HG03565 (cell line): Measurements from ENCODE around the gene FAAP100.

Source experiments
- ATAC-seq: cut with Tn5 transposase; IDR thresholded peaks from one replicate; pipeline ENCODE4 v1.9.1; 2021; ENCODE audit warnings: mild to moderate bottlenecking, moderate library complexity; ENCODE audit not compliant: unreplicated experiment

FAAP100 gene

DNA sequence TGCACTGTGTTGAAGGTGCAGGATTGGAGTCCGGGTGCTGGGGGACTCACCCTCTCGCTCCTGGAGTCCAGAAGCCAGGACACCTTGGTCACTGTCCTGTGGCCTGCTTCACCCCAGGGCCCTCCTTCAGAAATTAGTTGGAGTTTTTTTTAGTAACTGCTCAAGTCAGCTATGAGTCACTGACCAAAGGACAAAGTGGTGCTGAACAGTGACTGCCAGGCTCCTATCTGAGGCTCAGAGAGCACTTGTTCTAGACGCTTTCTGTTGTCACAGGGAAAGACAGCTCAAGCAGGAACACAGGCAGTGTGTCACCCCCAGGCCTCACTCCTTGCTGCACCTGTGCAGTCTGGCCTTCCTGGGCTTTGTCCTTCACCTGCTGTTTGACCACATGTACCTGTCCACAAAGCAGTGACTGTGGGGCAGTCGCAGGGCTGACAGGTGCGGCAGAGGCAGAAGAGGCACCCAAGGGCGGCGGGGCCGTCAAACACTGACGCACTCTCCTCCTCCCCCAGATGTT is 4.1 kb upstream of the FAAP100 start:
- ATAC-seq: no peak

DNA sequence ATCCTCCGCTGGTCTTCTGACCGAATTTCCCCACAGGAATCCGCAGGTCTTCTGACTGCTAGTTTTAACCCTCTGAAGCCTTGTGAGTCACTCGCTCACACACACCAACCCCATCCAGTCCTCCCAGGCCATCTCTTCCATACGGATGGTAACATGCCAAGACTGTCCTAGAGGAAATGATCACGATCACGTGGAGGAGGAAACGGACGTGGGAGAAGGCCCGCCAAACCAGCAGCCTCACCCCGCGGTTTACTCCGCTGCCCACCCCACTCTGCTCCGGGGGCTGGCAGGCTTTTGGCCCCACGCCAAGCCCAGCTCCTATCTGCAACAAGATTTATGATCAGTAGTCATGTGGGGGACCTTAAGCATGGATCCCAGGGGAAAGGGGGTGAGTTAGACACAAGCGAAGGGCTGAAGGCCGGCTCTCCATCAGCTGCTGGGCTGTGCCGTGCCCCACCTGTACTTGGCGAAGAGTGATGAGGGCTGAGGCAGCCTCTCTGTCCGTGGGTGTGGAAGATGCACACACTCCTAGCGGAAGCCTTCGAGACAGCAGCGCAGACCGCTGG is 1.5 kb upstream of the FAAP100 start:
- ATAC-seq: no peak

DNA sequence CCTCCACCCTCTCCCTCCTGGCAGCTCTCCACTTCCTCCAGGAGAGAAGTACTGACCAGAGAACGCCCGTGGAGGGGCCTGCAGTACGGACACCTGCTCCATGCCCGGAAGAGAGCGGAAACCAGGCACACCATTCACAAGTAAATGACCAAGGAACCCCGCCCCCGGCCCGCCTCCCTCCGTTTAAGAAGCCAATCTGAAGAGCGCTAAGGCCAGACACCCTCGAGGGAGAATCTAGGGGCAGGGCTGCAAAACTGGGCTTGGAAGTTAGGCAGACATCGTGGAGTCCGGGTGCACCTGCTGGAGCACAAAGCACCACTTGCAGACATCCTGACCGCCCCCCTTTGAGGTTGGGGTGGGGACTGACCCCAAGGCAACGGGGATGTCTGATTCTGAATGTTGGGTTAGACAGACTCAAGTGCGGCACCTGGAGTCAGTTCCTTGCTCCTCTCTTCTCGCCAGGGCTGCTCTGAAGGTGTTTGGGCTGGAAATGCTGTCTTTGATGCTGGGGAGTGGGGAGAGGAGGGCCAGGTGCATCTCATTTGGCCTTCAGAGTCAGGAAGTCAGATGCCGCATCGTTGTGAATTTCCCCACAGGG is 964 bp upstream of the FAAP100 start:
- peak; percentile 17 for ATAC-seq

DNA sequence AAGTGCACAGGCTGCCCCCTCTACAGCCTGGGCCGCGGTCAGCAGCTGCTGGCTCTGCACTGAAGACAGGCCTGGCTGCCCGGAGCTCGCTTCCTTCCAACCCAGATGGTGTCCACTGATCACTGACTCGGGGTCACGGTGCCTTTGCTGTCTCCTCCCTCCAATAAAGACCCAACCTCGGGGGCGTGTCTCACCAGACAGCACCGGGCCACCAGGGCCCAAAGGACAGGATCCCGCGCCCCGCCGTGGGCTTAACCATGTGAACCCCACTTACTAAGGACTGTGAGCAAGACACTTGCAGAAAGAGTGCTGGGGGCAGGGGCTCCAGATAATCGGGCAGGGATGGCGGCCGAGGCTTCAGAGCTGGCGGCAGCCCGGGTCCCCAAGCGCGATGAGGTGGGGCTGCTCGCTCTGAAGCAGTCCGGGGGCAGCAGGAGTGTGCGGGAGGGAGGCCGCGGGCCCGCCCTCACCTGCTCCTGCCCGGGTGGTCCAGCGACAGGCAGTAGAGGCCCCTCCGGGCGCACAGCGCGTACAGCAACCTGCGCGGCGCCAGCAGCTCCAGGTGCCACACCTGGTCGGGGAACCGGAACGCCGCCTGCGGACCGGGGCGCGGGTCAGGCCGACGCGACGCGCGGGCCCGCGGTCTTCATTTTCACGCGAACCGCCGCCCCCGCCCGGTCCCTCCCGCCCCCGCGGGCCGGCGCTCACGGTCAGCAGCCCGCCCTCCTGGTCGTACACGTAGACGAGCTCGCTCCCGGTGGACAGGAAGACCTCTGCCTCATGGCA is 502 bp downstream of the FAAP100 start:
- ATAC-seq: peak; percentile 6

DNA sequence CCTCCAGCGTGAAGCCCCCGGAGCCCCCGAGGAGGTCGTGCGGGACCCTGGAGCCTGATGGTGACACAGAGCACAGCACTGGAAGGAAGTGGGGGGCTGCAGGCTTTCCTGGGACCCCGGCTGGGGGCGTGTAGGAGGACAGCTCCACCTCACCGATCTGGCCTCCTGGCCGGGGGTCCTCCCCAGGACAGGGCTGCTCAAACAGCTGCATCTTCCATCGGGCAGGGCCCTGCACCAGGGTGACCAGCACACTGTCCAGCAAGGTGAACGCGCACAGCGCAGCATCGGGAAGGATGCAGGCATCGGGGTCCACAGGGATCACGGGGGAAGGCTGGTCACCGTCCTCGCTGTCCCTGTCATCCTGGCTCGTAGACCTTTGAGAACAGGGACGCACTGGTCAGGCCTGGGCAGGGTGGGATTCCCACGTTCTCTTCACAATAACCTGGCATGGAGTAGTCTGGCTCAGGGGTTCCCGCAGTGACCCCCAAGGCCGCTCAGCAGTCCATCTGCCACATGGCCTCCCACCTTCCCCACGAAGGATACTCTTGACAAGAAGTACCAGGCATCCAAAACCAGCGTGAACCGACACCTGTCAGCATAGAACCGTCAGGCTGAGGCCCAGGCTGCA is 1.2 kb downstream of the FAAP100 start:
- no peak for ATAC-seq

DNA sequence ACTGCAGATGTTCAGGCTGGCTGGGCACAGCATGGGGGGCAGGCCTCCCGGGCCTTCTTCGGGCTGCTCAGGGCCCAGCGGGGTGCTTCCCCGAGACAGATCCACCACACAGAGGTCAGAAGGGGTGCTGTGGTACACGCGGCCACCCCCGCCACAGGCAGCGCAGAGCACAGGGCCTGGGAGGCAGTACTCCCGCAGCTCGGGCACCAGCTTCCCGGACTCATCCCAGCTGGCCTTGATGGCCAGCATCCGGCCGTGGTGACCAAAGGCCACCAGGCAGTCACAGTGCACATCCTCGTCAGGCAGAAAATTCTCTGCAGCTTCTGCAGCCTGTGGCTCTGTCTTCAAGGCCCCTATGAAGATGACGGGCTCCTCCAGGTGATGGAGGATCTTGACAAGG is 1.9 kb downstream of the FAAP100 start:
- ATAC-seq: no peak

DNA sequence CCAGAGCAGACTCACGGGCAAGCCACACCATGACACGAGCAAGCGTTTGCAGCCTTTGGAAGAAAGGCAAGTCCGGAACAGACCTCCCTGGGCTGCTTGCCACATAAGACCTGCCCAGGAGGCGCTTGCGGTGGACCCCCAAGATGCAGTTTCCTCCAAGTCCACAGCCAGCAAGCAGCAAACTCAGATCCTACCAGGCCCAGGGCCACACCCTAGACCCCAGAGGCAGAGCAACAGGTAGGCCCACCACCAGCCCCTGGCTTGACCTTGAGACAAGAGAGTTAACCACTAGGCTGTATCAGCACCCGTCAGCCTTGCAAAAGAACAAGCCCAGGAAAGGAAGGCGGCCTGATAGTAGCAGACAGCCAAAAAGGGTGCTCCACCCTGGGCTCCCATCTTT is 2.3 kb downstream of the FAAP100 start:
- ATAC-seq: no peak

DNA sequence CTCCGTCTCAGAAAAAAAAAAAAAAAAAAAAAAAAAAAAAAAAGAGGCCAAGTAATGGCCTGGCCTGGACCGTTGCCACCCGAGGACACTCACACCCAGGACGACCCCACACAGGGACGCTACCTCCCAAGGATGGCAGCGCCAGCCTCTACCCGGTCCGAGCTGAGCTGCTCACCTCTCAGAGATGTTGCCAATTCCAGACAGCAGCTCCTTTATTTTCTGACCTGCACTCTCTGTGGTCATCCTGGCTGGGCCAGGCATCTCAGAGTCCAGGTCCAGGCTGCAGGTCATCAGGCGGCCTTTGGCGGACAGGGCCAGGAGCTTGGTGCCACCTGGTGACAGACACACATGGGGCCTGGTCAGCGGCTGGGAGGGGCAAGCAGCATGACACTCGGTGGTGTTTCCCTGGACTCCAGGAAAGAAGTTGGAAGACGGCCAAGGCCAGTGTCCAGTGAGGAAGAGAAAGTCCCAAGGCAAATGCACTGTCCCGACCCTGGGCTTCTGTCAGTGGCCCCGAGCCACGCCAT is 3.1 kb downstream of the FAAP100 start:
- no peak for ATAC-seq

DNA sequence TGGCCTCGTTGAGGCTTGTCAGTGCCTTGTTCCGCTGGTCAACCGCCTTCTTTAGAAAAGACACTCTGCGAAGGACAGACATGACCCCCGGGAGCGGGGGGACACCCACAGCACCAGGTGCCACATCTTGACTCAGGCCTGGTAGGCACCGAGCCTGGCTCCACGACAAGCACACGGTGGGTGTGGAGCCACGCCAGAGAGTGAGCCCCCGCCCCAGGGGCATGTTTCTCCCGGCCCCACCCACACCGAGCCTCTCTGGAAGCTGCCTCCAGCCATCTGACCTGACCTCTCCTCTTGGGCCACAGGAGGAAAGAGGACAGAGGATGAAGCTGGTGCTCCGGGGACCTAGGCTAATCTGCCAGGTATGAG is 4.6 kb downstream of the FAAP100 start:
- no peak for ATAC-seq

DNA sequence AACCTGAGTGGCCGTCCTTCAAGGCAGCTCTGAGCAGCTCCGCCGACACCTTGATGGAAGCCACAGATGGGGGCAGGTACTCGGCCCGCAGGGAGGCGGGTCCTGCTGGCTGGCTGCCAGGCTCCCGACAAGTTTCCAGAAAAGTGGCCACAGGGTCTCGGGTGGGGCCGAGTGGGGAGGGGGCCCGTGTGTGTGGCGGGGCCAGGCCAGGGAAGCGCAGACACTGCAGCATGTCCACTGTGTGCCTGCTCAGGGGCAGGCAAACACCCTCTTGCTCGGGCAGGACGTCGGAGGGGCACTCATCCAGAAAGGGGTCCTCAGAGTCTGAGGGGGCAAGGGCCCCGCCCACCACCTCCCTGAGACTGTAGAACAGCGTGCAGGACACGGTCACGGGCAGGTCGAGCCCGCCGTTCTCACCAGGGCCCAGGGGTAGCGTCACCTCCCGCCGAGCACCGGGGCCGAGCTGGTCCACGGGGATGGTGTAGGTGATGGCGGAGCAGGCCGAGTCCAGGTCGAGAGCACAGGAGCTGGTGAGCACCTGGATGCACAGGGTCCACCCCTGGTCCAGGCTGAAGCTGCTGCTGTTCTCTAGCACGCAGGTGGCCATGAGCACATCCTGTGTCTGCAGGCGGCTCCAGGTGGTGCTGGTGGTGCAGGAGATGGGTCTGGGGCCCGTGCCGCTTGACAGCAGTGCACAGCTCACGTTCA is 5.1 kb downstream of the FAAP100 start:
- ATAC-seq: no peak

DNA sequence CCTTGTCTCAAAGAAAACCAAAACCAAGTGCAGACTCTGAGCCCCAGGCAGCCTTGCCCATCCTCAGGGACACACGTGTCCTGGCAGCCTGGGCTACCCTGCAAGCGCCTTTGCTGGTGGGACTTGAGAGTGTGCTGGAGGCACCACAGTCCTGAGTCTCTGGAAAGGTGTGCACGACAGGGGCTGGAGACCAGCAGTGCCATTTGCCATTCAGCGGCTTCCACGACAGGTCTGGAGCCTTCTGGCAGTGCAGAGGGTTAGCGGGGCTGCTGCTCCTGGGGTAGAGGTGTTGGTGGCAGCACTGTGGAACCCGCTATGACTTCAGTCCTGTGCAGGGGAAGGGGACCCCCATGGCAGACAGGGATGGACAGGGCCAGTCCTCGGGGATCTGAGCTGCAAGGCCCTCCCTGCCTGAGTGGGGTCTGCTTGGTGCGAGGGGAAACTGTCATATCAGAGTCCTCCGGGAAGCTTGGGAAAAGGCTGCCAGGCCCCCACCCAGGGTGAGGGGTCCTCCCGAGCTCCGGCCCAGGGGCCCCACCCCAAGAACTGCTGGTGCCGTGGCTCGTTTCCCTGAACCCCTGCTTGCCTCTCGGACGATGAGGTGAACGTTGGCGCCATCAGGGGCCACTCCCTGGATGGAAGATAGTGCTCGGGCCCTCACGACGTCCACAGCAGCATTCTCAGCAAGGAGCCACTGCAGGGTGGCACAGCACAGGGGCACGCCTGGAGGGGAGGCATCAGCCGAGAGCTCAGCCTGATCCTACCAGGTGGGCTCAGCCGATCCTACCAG is 6.8 kb downstream of the FAAP100 start:
- no peak for ATAC-seq

DNA sequence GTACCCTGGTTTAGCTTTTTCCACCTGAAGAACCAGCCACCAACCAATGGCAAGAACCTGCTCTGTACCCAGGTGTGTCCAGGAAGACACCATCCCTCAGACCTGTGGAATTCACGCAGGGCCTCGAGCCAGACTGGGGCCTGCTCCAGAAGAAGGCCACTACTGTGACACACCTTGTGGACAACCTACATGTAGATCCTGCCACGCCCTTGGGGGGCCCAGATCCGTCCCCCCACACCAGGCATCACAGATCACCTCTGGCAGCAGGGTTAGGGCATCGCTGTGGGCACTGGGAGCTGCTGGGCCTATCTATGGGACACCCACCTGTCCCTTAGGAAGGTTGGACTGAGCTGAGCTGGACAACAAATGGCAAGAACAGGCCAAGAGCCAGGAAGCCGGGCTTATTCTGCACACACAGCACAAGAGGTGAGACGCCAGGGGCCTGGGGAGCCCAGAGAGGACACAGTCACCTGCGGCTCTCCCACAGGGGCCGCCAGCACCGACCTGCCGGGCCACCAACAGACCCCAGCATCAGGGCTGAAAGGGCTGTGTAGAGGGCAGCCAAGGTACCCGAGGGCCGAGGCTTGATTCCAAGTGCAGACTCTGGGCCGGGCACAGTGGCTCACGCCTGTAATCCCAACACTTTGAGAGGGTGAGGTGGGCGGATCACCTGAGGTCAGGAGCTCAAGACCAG is 7.7 kb downstream of the FAAP100 start:
- ATAC-seq: no peak

DNA sequence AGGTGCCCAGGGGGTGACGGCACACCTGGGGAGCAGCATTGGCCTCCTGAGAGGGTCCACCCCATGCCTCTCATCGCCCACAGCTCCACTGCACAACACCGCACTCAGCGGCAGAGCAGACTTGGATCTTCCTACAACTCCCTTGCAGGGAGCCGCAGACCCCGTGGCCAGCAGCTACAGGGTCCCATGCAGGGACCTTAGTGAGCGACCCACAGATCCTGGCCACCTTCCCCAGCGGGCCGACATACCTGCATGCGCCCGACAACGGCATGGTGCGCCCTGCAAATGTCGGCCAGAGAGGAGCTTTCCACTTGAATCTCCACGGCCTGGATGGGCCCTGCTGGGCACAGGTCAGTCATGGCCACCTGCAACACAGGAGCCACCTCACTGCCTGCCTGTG is 8.4 kb downstream of the FAAP100 start:
- no peak for ATAC-seq

DNA sequence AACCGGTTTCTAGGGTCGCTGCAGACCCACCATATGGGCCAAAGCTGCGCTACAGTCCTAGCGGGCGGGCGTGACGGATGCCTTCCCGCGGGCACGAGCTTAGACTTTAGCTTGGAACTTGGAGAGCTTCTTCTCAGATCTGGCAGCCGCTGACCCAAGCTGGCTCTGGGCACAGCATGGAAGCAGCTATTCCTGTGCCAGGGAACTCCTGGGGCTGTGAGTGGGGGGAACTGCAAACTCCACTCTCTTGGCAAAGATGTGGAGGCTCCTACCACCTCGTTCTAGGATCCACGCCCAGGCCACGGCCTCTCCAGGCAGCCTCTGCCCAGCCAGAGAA is 8.8 kb downstream of the FAAP100 start:
- no peak for ATAC-seq

DNA sequence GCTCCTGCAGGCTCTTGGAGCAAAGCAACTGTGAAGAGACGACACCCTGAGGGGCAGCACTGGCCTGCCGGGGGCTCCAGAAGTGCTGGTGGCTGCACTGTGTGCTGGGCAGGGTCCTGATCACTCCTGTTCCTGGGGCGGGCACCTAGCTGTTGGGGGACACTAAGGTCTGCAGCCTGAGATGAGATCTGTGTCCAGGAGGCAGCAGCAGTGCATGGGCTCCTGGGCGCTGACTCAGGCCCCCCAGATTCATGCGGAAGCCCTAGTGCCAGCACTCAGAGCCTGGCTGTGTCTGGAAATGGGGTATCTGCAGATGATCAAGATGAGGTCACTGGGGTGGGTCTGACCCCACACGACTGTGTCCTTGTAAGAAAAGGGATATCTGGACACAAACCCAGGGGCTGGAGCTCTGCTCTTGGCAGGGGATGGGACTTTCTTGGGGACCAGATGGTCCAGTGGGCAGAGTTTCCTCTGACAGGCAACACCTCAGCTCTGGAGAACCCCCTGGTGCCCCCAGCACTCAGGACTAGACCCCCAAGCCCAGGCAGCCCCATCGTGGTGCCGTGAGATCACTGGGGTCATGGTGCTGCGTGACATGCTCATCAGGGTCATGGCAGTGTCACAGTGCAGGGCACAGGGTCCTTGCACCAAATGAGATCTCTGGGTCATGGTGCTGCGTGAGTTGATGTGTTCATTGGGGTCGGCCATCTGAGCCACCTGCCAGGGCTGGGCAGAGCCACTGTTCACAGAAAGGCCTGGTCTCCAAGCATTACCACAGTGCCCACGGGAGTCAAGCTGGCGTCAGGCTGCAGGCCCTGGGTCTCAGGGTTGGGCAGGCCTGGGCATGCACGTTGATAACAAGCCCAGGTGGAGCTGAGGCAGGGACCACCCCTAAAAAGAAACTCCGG is 9.5 kb downstream of the FAAP100 start:
- no peak for ATAC-seq

DNA sequence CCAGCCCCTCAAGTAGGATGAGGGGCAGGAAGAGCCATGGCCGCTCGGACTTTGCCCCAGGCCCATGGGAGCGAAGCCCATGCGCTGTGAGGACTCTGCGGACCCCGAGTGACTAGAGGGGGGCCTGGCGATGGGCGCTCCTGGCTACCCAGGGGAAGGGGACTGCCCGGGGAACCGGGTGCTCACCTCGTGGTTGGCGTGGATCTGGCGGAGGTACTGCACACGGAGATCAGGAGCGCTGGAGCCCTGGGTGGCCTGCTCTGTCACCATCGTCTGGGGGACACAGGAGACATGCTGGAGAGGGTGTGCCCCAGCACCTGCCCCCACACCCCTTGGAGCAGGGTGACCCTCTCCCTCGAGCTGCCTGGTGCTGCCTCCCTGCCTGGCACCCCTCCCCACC is 11.0 kb downstream of the FAAP100 start:
- no peak for ATAC-seq

DNA sequence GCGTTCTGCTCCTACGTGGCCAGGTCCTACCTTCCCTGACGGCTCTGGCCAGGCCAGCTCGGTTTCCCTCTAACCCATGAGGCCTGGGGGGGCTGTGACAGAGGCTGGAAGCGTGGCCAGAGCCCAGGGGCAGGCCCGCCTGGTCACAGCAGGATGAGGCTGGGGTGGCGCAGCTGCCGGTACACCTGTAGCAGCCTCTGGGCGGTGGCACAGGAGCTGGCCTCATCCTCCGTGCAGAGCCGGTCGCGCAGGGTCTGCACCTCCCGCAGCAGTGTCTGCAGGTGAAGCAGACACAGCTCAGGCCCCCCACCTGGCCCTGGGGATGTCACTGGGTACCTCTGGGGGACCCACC is 11.5 kb downstream of the FAAP100 start:
- ATAC-seq: no peak

DNA sequence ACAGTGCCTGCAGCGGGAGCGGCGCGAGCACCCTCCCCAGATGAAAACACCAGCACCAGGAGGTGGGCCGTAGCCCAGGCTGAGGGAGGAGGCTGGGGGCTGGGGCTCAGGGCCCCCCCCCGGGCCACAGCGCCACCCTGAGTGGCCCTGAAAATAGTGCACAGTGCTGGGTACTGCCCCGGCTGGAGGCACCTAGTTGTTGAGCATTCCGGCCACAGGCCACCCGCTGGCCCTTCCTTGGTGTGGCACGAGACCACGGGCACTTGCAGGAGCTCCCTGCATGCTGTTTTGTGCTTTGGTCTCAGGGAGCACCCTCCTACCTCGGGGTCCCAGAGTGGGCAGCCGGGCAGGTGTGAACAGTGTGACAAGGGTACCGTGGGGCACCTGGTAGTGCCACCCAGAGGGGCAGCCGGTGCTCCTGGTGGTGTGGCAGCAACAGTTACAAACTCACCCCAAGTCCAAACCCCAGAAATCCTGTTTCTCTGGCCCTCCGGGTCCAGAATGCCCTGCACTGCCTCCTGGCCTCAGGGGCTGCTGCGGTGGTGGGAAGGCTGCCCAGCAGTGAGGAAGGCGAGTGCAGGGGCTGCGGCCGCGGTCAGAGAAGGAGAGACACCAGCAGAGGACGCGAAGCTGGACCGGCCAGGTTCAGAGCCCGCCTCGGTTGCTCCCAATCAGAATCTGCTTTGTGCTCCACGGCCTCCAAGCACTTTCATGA is 12.0 kb downstream of the FAAP100 start:
- ATAC-seq: no peak
